Measurements from ENCODE around the gene BDNF. TPM values are rescaled to one million over a fixed set of nuclear protein-coding genes. Genes with fewer than 3 reads are reported as not detected.

Gene BDNF
- total and polyA plus RNA-seq, 2 experiments from 2014 or later = 5.1 to 5.2 TPM

- H2AFZ ChIP-seq = no peak overlapping the region
- Mint-ChIP-seq H3K9me3 (no peaks in the 10 kb centered on the region; the same call in 1 of the 3 replicates), H3K36me3 (ENCODE audit: low read depth) (no peaks in the 10 kb centered on the region), H3K27ac (no peak overlapping the region), H3K4me3 (no peak overlapping the region), H3K27me3 (ENCODE audit: insufficient read depth, low read depth, poor library complexity) (peaks cover 12% of the 10 kb centered on the region), H3K4me1 (peaks cover 6% of the 10 kb centered on the region; the same call in 2 of the 3 replicates)
- ATAC-seq = no peak
- H3K27me3 ChIP-seq (ENCODE audit: insufficient read depth) = peaks cover 40% of the 10 kb centered on the region
- H3F3A ChIP-seq (replicated peaks; ENCODE audit: low read depth) = 0 out of 2 replicates have a peak, but pooled peaks cover 10% of the 10 kb centered on the region
- no peaks in the 10 kb centered on the region for H3K9me2 ChIP-seq (ENCODE audit: insufficient read depth)
- H3K4me1 ChIP-seq (ENCODE audit: insufficient read depth) = peaks cover 6% of the 10 kb centered on the region; the same call in 1 of the 2 replicates
- H3K4me2 ChIP-seq = no peak overlapping the region
- no peaks in the 10 kb centered on the region for H3K79me2 ChIP-seq (replicated peaks; ENCODE audit: insufficient read depth)
- no peak for DNase-seq (ENCODE audit: low spot score)
- no peak overlapping the region for H3K27ac ChIP-seq (ENCODE audit: low read depth)
- H3K36me3 ChIP-seq (ENCODE audit: insufficient read depth) = no peaks in the 10 kb centered on the region
- H4K20me1 ChIP-seq (replicated peaks; ENCODE audit: insufficient read depth) = no peaks in the 10 kb centered on the region
- TF ChIP-seq ZNF331 (CRISPR knock-in tag; IDR thresholded peaks at IDR 0.05; ENCODE audit: low read depth) (no peak), POLR2AphosphoS5 (IDR thresholded peaks at IDR 0.05; ENCODE audit: low read depth) (no peak), NANOG (IDR thresholded peaks at IDR 0.05; ENCODE audit: borderline replicate concordance) (no peak), CREB1 (CRISPR knock-in tag; IDR thresholded peaks at IDR 0.05; ENCODE audit: low read depth) (no peak), ZNF462 (CRISPR knock-in tag; IDR thresholded peaks at IDR 0.05) (no peak), STAT1 (IDR thresholded peaks at IDR 0.05; ENCODE audit: unreplicated experiment) (no peak), JUNB (IDR thresholded peaks at IDR 0.05; ENCODE audit: unreplicated experiment) (no peak), CTCF (conservative IDR thresholded peaks at IDR 0.05; ENCODE audit: low read depth in 2 of 2) (no peak)
- H3K4me3 ChIP-seq = no peak overlapping the region
Observed at GRCh38 chr11:27726981-27727380, 26.7 kb upstream of the BDNF start.

Measured in GM23338 (cell line).